Adipocyte (in vitro differentiated cells): Measurements from ENCODE around the gene RASD1.
"Not testable (repeated sequence)": the region's sequence is repeated elsewhere in the genome, so short reads cannot be mapped to it uniquely, and the experiment has no call there.

Experiments used
- DNase-seq: peaks from one replicate; pipeline ENCODE4 v3.0.0-alpha.2; 2015; ENCODE audit warnings: low read depth
- H3K27me3 ChIP-seq: replicated peaks from 2 replicates; pipeline ENCODE4 v1.7.0; 2013; ENCODE audit warnings: mild to moderate bottlenecking, low read length, moderate library complexity; ENCODE audit not compliant: control insufficient read depth, insufficient read depth
- H3K36me3 ChIP-seq: 2 replicates; pipeline ENCODE4 v1.7.0; 2013; ENCODE audit warnings: low read length, mild to moderate bottlenecking, moderate library complexity; ENCODE audit not compliant: control insufficient read depth, insufficient read depth, severe bottlenecking
- H3K4me1 ChIP-seq: 2 replicates; pipeline ENCODE4 v1.7.0; 2013; ENCODE audit warnings: mild to moderate bottlenecking, low read length, moderate library complexity; ENCODE audit not compliant: control insufficient read depth, insufficient read depth
- H3K4me3 ChIP-seq: 2 replicates; pipeline ENCODE4 v1.7.0; 2013; ENCODE audit warnings: mild to moderate bottlenecking, low read length, moderate library complexity
- H3K9ac ChIP-seq: 2 replicates; pipeline ENCODE4 v1.7.0; 2013; ENCODE audit warnings: mild to moderate bottlenecking, low read length, moderate library complexity
- H3K9me3 ChIP-seq: 2 replicates; pipeline ENCODE4 v1.7.0; 2013; ENCODE audit warnings: mild to moderate bottlenecking, low read length, moderate library complexity; ENCODE audit not compliant: control insufficient read depth

Gene RASD1

DNA sequence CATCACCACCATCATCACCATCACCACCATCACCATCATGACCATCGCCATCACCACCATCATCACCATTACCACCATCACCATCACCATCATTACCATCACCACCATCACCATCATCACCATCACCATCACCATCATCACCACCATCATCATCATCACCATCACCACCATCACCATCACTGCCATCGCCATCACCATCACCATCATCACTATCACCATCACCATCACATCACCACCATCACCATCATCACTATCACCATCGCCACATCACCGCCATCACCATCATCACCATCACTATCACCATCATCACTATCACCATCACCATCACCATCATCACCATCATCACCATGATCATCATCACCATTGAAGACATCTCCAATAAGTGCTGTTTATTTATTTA is 36.2 kb downstream of the RASD1 start:
- H3K36me3 ChIP-seq, result no peaks in the 10 kb centered on the region
- DNase-seq, result no peak
- H3K4me1 ChIP-seq, result no peaks in the 10 kb centered on the region
- H3K9ac ChIP-seq, result no peak overlapping the region
- H3K9me3 ChIP-seq, result no peaks in the 10 kb centered on the region
- peaks cover 36% of the 10 kb centered on the region for H3K27me3 ChIP-seq
- no peak overlapping the region for H3K4me3 ChIP-seq

DNA sequence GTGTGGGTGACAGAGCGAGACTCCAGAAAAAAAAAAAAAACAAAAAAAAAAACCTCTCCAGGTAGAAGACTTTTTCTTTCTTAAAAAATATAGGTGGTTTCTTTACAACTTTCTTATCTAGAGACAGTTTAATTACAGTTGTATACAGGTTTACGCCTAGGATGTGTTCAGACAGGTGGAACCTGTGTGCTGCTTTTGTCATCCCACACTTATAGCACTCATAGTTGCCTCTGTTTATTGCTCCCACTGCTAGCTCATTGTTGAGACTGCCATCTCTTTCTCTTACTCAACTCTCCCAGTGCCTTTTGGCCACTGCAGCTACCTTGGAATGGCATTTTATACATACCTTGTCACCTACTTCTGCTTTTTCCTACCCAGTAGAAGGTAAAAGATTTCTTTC is 38.5 kb downstream of the RASD1 start:
- peaks cover 27% of the 10 kb centered on the region for H3K27me3 ChIP-seq
- H3K36me3 ChIP-seq, result no peaks in the 10 kb centered on the region
- H3K4me1 ChIP-seq, result no peaks in the 10 kb centered on the region
- DNase-seq, result no peak
- H3K9me3 ChIP-seq, result no peaks in the 10 kb centered on the region
- no peak overlapping the region for H3K9ac ChIP-seq
- H3K4me3 ChIP-seq, result no peak overlapping the region

DNA sequence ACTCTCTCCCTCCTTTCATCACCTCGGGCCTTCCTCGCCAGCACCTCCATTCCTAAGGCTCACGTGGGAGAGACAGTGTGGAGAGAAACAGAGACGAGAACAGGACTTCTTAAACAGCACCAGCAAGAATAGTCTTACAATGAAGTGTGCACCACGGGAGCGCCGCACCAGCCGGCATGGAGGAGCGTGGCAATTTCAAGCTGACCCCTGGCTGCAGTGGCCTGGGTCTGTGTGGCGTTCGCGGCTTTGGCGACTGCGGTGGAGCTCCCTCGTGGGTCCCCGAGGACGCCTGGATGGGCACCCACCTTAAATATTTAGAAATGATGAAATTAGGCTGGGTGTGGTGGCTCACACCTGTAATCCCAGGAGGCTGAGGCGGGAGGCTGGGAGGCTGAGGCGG is 39.9 kb downstream of the RASD1 start:
- peaks cover under 1% of the 10 kb centered on the region for H3K4me1 ChIP-seq
- H3K9me3 ChIP-seq, result no peaks in the 10 kb centered on the region
- no peaks in the 10 kb centered on the region for H3K36me3 ChIP-seq
- no peak for DNase-seq
- H3K9ac ChIP-seq, result no peak overlapping the region
- H3K27me3 ChIP-seq, result peaks cover 22% of the 10 kb centered on the region
- H3K4me3 ChIP-seq, result no peak overlapping the region

DNA sequence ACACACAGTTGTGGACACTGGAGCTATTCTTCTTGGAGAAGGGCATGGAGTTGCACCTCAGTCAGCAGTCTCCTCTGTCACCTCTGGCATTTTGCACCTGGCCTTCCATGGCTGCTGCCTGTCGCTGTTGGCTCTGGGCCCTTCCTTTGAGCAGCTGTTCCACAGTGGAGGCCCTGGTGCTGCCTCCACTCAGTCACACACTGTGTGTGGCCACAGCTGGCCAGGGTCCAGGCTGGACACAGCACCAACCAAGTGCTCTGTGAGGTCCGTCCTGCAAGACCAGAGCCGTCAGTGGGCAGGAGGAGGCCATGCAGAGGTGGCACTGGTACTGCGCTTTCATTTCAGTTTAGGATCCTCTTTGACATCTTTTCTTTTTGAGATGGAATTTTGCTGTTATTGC is 41.0 kb downstream of the RASD1 start:
- H3K4me1 ChIP-seq, result peaks cover 4% of the 10 kb centered on the region
- H3K4me3 ChIP-seq, result no peak overlapping the region
- no peaks in the 10 kb centered on the region for H3K9me3 ChIP-seq

DNA sequence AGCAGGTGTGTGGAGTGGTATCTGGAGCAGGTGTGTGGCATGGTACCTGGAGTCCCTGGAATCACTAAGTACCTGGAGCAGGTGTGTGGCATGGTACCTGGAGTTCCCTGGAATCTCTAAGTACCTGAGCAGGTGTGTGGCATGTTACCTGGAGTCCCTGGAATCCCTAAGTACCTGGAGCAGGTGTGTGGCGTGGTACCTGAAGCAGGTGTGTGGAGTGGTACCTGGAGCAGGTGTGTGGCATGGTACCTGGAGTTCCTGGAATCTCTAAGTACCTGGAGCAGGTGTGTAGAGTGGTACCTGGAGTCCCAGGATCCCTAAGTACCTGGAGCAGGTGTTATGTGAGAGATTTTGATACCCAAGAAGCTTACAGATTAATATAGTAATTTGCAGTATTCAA is 41.5 kb downstream of the RASD1 start:
- not testable (repeated sequence) for H3K9ac ChIP-seq, DNase-seq, H3K36me3 ChIP-seq, H3K4me1 ChIP-seq, H3K4me3 ChIP-seq, H3K9me3 ChIP-seq
- H3K27me3 ChIP-seq, result peaks cover 19% of the 10 kb centered on the region

More for the DNA sequence above, 41.0 kb downstream of the RASD1 start:
- Histone ChIP-seq H3K9ac (no peak overlapping the region), H3K36me3 (no peaks in the 10 kb centered on the region), H3K27me3 (peaks cover 19% of the 10 kb centered on the region)
- DNase-seq, result no peak

DNA sequence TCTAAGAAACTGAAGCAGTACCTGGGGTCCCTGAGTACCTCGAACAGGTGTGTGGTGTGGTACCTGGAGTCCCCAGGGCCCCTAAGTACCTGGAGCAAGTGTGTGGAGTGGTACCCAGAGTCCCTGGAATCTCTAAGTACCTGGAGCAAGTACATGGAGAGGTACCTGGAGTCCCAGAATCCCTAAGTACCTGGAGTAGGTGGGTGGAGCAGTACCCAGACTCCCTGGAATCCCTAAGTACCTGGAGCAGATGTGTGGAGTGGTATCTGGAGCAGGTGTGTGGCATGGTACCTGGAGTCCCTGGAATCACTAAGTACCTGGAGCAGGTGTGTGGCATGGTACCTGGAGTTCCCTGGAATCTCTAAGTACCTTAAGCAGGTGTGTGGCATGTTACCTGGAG is 41.9 kb downstream of the RASD1 start:
- no peak for DNase-seq

DNA sequence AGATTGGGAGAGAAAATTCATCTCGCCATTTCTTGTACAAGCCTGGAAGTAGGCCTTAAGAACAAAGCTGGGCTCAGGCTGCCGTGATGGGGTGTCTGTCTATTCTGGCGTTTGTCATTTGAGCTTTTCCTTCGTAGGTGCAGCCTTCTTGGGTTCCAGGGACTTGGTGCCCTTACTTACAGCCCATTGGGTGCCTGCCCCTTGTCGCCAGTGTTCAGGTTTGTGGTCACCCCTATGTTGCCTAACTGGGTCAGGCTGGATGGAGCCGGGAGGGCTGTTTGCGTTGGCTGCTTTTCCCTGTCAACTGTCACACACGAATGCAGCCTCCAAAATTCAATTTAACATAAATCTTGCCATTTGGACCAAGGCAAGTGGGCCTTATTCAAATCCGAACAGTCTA is 43.1 kb downstream of the RASD1 start:
- Histone ChIP-seq H3K4me1 (peaks cover 4% of the 10 kb centered on the region), H3K36me3 (no peaks in the 10 kb centered on the region), H3K9ac (no peak overlapping the region), H3K27me3 (peaks cover 19% of the 10 kb centered on the region), H3K4me3 (no peak overlapping the region), H3K9me3 (no peaks in the 10 kb centered on the region)
- DNase-seq, result no peak

More for the DNA sequence above, 41.9 kb downstream of the RASD1 start:
- Histone ChIP-seq H3K36me3 (no peaks in the 10 kb centered on the region), H3K4me3 (no peak overlapping the region), H3K9ac (no peak overlapping the region), H3K27me3 (peaks cover 19% of the 10 kb centered on the region), H3K4me1 (peaks cover 4% of the 10 kb centered on the region), H3K9me3 (no peaks in the 10 kb centered on the region)

DNA sequence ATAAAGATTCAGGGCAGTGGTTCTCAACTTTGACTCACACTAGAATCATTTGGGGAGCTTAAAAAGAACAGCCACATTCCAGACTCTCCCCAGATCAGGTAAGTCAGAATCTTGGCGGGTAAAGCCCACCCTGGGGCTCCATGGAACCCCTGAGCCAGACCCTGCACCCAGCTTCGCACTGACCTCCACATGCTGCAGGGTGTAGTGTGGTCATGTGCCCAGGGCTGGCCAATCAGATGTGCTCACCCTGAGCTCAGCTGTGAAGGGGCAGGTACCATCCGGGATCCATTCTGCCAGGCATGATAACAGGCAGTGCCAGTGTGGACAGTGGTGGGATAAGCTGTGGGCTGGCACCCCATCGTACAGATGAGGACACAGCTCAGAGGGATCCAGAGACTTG is 47.5 kb downstream of the RASD1 start:
- Histone ChIP-seq H3K4me1 (peaks cover 11% of the 10 kb centered on the region), H3K9ac (no peak overlapping the region), H3K27me3 (peaks cover 3% of the 10 kb centered on the region), H3K4me3 (no peak overlapping the region), H3K9me3 (peaks cover 4% of the 10 kb centered on the region), H3K36me3 (no peaks in the 10 kb centered on the region)
- no peak for DNase-seq

DNA sequence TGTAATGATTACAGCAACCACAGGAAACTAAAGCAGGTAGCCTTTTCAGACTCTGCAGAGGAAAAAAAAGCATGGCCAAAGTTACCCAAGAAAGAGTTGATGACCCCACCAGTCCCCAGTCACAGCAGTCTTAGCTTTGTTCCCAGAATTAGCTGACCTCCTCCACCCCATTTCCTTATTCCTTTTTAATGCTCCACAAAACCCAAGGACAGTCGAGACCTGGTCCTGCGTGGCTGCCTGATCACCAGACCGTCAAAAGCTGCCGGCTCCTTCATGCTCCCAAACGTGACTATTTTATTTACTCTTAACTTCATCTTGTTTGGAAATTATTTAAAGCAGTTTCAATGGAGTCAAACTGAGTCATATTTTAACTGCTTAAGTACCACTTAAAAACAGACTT is 48.1 kb downstream of the RASD1 start:
- H3K9ac ChIP-seq, result no peak overlapping the region
- H3K36me3 ChIP-seq, result no peaks in the 10 kb centered on the region
- no peak overlapping the region for H3K4me3 ChIP-seq
- peaks cover 4% of the 10 kb centered on the region for H3K9me3 ChIP-seq
- peaks cover 2% of the 10 kb centered on the region for H3K27me3 ChIP-seq
- H3K4me1 ChIP-seq, result peaks cover 11% of the 10 kb centered on the region
- no peak for DNase-seq

DNA sequence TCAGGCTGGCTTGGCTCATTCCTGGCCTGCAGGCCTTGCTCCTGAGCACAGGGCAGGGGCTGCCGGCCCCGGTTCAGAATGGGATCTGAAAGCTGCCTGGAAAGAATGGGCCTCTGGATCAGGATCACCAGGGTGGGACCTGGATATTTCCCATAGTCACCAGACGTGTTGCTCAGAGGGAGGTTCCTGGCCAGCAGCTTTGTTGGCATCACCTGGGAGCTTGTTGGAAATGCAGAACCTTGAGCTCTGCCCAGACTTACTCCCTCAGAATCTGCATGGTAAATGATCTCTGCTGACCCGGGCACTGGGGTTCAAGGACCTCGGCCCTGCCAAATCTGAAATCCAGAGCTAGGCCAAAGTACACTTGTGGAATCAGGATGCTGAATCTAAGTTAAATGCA is 48.9 kb downstream of the RASD1 start:
- DNase-seq, result no peak
- Histone ChIP-seq H3K36me3 (no peaks in the 10 kb centered on the region), H3K4me1 (peaks cover 11% of the 10 kb centered on the region), H3K4me3 (no peak overlapping the region), H3K27me3 (peaks cover 2% of the 10 kb centered on the region), H3K9me3 (peaks cover 4% of the 10 kb centered on the region), H3K9ac (no peak overlapping the region)

DNA sequence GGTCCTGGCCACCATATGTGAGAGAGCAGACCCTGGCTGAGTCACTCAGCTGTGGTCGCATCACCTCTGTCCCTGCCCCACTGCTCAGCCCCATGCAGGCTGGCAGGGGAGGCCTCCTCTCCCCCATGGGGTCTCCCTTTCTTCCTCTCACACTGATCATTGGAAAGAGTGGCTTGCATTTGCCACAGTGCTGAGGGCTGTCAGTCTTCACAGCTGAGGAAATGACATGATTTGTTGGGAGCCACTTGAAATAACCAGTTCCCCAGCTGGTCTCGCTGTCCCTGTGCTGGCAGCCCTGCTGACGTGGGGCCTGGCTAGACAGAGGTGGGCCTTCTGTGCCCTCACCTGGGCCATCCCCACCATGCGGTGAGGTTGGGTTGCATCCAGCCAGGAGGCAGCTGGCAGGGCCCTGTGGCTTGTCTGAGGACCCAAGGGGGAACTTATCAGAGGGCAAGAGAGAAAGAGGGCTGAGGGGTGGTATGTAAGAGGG is 49.5 kb downstream of the RASD1 start:
- peaks cover 11% of the 10 kb centered on the region for H3K4me1 ChIP-seq
- no peak overlapping the region for H3K9ac ChIP-seq
- H3K9me3 ChIP-seq, result peaks cover 4% of the 10 kb centered on the region
- no peaks in the 10 kb centered on the region for H3K36me3 ChIP-seq
- no peak overlapping the region for H3K4me3 ChIP-seq
- H3K27me3 ChIP-seq, result no peaks in the 10 kb centered on the region
- DNase-seq, result no peak

DNA sequence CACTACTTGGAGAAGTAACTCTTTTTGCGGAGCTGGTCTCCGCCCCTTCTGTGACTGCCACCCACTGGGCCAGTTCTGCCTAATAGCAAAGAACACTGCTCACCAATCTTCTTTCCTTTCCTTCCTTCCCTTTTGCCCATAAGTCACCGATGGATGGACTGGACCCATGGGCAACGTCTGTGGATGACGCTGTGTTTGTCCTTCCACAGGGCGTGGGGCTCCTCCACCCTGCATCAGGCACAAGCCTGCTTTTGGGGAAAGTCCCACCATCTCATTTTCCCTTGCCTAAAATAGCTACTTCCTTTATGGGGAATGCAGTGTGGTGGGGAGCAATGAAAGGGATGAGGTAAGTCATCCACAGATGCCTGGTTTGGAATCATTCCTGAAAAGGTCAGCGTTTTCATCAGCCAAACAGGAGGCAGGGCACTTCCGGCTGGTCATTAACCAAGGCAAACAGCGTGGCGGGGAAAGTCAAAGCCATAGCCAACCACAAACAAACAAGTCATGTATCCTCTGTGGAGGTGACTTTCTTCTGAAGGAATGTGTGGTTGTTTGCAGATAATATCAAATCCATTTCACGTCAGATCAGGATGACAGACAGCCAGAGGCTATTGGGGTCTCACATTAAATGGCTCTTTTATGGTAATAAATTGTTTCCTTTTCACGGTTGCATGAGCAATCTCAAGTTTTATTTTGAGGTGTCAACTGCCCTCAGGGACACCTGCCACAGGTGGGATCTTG is 50.1 kb downstream of the RASD1 start:
- Histone ChIP-seq H3K9me3 (peaks cover 4% of the 10 kb centered on the region), H3K27me3 (no peaks in the 10 kb centered on the region), H3K36me3 (no peaks in the 10 kb centered on the region), H3K9ac (no peak overlapping the region), H3K4me3 (no peak overlapping the region), H3K4me1 (peaks cover 9% of the 10 kb centered on the region)
- DNase-seq, result peak; percentile 70
